Erythroblast (primary cell): ENCODE measurements around the gene CHGA.

Experiments
- GATA1 ChIP-seq: IDR thresholded peaks from 2 replicates; pipeline ENCODE4 v1.6.1; 2011; ENCODE audit warnings: low read depth, mild to moderate bottlenecking, control low read depth, low read length, moderate library complexity
- POLR2A ChIP-seq: IDR thresholded peaks from 2 replicates; pipeline ENCODE4 v1.6.1; 2011; ENCODE audit warnings: mild to moderate bottlenecking, low read length

DNA sequence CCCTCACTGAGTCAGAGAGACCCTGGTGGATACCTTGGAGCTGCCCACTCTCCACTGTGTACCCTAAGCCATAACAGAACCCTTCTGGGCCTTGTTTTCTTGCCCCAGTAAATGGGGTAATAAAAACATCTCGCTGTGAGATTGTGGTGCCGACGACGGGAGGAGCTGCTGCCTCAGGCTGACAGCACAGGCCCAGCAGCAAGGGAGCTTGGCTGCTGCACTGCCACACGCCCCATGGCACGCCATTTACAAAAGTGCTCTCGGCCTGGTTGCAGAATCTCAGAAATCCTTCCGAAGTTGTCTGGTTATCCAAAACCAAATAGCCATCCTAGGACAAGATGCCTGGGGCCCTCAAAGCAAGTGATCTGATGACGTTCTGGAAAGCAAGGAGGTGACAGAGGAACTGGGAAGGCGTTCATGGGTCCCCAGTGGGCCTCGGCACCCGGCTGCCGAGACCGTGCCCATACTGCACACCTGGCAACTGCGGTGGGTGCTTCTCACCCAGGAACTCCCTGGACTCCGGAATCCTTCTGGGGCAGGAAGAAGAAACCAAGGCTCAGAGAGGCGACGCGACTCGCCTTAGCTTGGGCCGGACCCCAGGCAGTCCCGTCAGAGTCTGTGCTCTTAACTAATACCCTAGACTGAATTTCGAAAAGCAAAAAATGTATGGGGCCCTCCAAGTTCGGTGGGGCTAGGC is 26.7 kb downstream of the CHGA start:
- TF ChIP-seq POLR2A (no peak), GATA1 (no peak)
